GM19395 (cell line): ENCODE results near the gene ZSCAN26.
"Not testable (repeated sequence)": the region's sequence is repeated elsewhere in the genome, so short reads cannot be mapped to it uniquely, and the experiment has no call there.

Experiments
- ATAC-seq: cut with Tn5 transposase; IDR thresholded peaks from one replicate; pipeline ENCODE4 v1.9.1; 2021; ENCODE audit warnings: mild to moderate bottlenecking, moderate library complexity; ENCODE audit not compliant: unreplicated experiment

ZSCAN26 gene

DNA sequence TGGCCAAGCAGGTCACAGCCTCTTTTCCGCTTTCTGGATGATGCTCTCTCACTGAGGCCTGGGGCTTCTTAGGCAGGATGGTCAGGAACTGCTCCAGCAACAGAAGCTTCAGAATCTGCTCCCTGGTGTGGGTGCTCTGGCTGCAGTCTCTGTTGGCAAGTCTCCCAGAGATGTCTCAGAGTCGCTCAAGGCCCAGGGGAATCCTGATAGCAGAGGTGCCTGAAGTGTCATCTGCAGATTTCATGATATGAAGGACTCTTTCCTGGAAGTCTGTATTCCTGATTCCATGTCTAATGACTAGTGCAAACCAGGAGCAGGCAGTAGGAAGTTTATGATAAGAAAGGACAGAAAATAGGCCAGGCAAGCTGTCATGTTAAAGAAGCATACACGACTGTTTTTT, 48.7 kb downstream of the ZSCAN26 start:
- ATAC-seq = no peak

DNA sequence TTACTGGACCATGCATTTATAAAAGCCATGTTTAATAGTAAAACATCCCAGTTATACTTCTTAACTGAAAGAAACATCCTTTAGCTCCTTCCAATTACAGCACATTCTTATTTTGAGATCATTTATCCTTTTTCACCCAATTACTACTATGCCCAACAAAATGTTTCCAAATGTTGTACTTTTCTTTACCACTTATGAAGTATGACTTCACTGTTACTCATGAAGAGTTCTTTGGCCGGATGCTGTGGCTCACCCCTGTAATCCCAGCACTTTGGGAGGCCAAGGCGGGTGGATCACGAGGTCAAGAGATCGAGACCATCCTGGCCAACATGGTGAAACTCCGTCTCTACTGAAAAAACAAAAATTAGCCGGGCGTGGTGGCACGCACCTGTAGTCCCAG, 50.9 kb downstream of the ZSCAN26 start:
- not testable (repeated sequence) for ATAC-seq

DNA sequence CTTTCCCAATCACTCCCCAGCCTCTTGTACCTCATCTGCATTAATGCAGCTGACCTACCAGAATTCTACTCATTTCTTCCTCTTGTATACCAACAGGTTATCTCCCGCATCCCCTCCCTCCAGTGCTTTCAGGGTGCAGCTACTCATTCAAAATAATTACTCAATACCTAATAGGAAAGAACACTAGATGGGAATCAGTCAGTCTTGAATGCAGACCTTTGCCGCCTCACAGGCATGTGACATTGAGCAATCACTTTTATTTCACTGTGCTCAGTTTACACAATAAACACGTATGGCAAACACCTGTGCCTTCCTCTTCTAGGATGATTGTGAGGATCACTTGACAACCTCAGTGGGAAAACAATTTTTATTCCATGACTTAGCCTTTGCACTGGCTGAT, 55.7 kb downstream of the ZSCAN26 start:
- ATAC-seq = no peak

DNA sequence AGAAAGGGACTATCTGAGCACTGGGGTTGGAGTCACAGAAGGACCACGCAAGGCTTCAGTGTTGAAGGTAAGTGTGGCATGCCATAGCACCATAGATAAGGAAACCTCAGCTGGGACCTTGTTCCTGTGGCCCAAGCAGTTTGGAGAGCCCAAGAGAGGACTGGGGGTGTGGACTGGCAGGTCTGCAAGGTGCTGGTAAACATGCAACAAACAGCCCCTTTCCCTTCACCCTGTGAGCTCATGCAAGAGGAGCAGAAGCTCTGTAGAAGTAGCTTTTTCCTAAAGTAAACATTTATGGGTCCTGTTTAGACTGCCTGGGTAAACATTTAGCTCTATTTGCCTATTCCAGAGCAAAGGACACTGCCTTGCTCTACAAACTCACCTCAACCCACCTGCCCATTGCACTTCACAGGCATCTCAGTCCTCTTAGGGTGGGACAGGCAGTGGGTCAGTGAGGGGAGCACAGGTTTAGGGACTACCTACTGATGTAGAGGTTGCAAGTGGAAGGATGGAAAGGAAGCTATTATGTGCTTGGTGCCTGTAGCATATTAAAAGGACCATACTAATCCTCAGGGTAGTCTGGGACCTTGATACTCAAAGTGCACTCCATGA, 57.0 kb downstream of the ZSCAN26 start:
- no peak for ATAC-seq

DNA sequence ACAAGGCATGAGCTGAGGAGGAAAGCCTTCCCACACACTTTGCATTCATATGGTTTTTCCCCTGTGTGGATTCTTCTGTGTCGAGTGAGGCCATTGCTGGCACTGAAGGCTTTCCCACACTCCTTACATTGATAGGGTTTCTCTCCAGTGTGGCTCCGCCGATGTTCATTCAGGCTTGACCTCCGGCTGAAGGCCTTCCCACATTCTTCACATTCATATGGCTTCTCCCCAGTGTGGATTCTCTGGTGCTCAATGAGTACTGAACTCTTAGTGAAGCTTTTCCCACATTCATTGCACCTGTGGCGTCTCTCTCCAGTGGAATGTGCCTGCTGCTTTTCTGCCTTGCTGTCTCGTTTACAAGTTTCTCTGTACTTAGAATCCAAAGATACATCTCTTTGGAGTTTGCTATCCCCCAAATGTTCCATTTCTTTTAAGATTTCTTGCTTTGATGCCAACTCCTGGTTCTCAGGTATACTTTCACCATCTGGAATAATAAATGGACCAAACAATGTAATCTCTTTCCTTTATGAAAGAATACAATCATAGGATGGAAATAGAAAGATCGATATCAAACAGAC, 59.5 kb downstream of the ZSCAN26 start:
- ATAC-seq = no peak
